HCT116 (cell line): ENCODE measurements around the gene CCDC40. TPM values are rescaled to one million over a fixed set of nuclear protein-coding genes. Genes with fewer than 3 reads are reported as not detected.

ENCODE experiments used
- ATAC-seq: fragments of 200-7000 bp; cut with Tn5 transposase; 2 replicates; pipeline ENCODE4 v1.9.1; 2020; ENCODE audit warnings: mild to moderate bottlenecking, moderate library complexity
- BruUV-seq: library from RNA; stranded (reverse); fragments of 400-500 nt; replicated peaks from 2 replicates; lab custom pipeline; 2021; lab: Mats Ljungman, UMichigan
- CTCF ChIA-PET: fragments of 300-600 bp; sonication (Branson Sonifier 250); formaldehyde crosslinking; loops from one replicate; lab custom pipeline; 2021; ENCODE audit warnings: antibody characterized with exemption; lab: Charles Lee
- POLR2A ChIA-PET: fragments of 300-600, 350-600 bp; sonication (Branson Sonifier 250); formaldehyde crosslinking; loops from one replicate; lab custom pipeline; 2021; ENCODE audit warnings: antibody characterized with exemption; lab: Charles Lee
- RAD21 ChIA-PET, 2 experiments: fragments of 300-600 bp; sonication (Branson Sonifier 250); formaldehyde crosslinking; loops; one replicate each; lab custom pipeline; 2023; ENCODE audit warnings: low total read pairs in 2 of 2; ENCODE audit not compliant: uncharacterized antibody in 2 of 2, unreplicated experiment in 2 of 2, low non-redundant PET in 1 of 2; lab: Charles Lee
- DNase-seq: peaks from one replicate; pipeline ENCODE4 v3.0.0-alpha.2; 2010; ENCODE audit warnings: low read depth, low spot score
- H2AFZ ChIP-seq: fragments of 200-600 bp; shearing (Covaris generic), sonication (generic); 2 replicates; pipeline ENCODE4 v1.6.1; 2017; ENCODE audit warnings: low read depth, mixed run types, mixed read lengths, antibody characterized with exemption, low read length; ENCODE audit not compliant: poor library complexity, severe bottlenecking
- H3K27ac ChIP-seq: 2 replicates; pipeline ENCODE4 v1.5.1; 2012; ENCODE audit warnings: low read depth, low read length
- H3K27me3 ChIP-seq: fragments of 200-600 bp; sonication (generic); 2 replicates; pipeline ENCODE4 v1.6.1; 2016; ENCODE audit warnings: mixed run types, low read length, mixed read lengths; ENCODE audit not compliant: insufficient read depth
- H3K36me3 ChIP-seq, 2 experiments: fragments of 200-500 bp in 1 of 2; fragments of 200-600 bp in 1 of 2; sonication (Bioruptor generic) in 1 of 2; sonication (generic) in 1 of 2; 2 replicates each; pipeline versions ENCODE4 v1.5.1 to v1.6.1; 2014 to 2016; ENCODE audit warnings: low read length in 2 of 2, inconsistent platforms in 1 of 2, mixed read lengths in 1 of 2, mixed run types in 1 of 2; ENCODE audit not compliant: insufficient read depth in 2 of 2, control insufficient read depth in 1 of 2
- H3K4me1 ChIP-seq, 2 experiments: fragments of 200-600 bp in 1 of 2; sonication (generic) in 1 of 2; 2 replicates each; pipeline versions ENCODE4 v1.5.1 to v1.6.1; 2012 to 2017; ENCODE audit warnings: low read length in 2 of 2, inconsistent platforms in 1 of 2, mild to moderate bottlenecking in 1 of 2, mixed read lengths in 1 of 2, mixed run types in 1 of 2, moderate library complexity in 1 of 2; ENCODE audit not compliant: insufficient read depth in 2 of 2, control insufficient read depth in 1 of 2
- H3K4me2 ChIP-seq: fragments of 200-600 bp; sonication (generic); 2 replicates; pipeline ENCODE4 v1.6.1; 2017; ENCODE audit warnings: mixed run types, low read length, mixed read lengths
- H3K4me3 ChIP-seq, 2 experiments: fragments of 200-600 bp in 1 of 2; sonication (generic) in 1 of 2; replicated peaks in 1 of 2; 2 replicates each; pipeline ENCODE4 v1.5.1; 2011 to 2016; ENCODE audit warnings: low read length in 2 of 2, control low read depth in 1 of 2, low read depth in 1 of 2, mild to moderate bottlenecking in 1 of 2, mixed read lengths in 1 of 2, mixed run types in 1 of 2
- H3K79me2 ChIP-seq: fragments of 200-600 bp; sonication (generic); 2 replicates; pipeline ENCODE4 v1.6.1; 2017; ENCODE audit warnings: mild to moderate bottlenecking, mixed run types, low read length, moderate library complexity, mixed read lengths; ENCODE audit not compliant: insufficient read depth
- H3K9ac ChIP-seq: fragments of 200-600 bp; sonication (generic); 2 replicates; pipeline ENCODE4 v1.6.1; 2016; ENCODE audit warnings: low read length, mixed read lengths
- H3K9me2 ChIP-seq: fragments of 200-600 bp; sonication (generic), shearing (Covaris generic); 2 replicates; pipeline ENCODE4 v1.6.1; 2017; ENCODE audit warnings: mixed run types, mild to moderate bottlenecking, moderate library complexity; ENCODE audit not compliant: insufficient read depth
- H3K9me3 ChIP-seq, 2 experiments: fragments of 200-500 bp in 1 of 2; fragments of 200-600 bp in 1 of 2; sonication (Bioruptor generic) in 1 of 2; sonication (generic) in 1 of 2; 2 replicates each; pipeline ENCODE4 v1.6.1; 2014 to 2017; ENCODE audit warnings: low read length in 2 of 2, mixed read lengths in 2 of 2, inconsistent platforms in 1 of 2, low read depth in 1 of 2, mild to moderate bottlenecking in 1 of 2, mixed run types in 1 of 2, moderate library complexity in 1 of 2; ENCODE audit not compliant: control insufficient read depth in 1 of 2, insufficient read depth in 1 of 2
- H4K20me1 ChIP-seq: fragments of 200-600 bp; sonication (generic), shearing (Covaris generic); 2 replicates; pipeline ENCODE4 v1.6.1; 2017; ENCODE audit warnings: mixed run types, mild to moderate bottlenecking, moderate library complexity; ENCODE audit not compliant: insufficient read depth
- CEBPB ChIP-seq: IDR thresholded peaks from 2 replicates; pipeline ENCODE4 v1.6.1; 2012; ENCODE audit warnings: low read depth
- EGR1 ChIP-seq: IDR thresholded peaks from 2 replicates; pipeline ENCODE4 v1.6.1; 2012; ENCODE audit warnings: low read depth
- EZH2phosphoT487 ChIP-seq: fragments of 200-600 bp; IDR thresholded peaks from 2 replicates; pipeline ENCODE4 v1.6.1; 2018; ENCODE audit warnings: antibody characterized with exemption, borderline replicate concordance
- RAD21 ChIP-seq: IDR thresholded peaks from 2 replicates; pipeline ENCODE4 v1.6.1; 2012; ENCODE audit warnings: low read depth, mild to moderate bottlenecking
- intact Hi-C: fragments of 100-400 bp; cut with micrococcal nuclease; formaldehyde crosslinking; loops from 2 replicates; pipeline ENCODE4 v1.10.0; 2022
- total RNA-seq: library from RNA; stranded (reverse); gene quantifications from one replicate; pipeline ENCODE4 v1.2.1, GENCODE V29; 2021; ENCODE audit not compliant: unreplicated experiment
- TF ChIP-seq, protein P1 (sequence below): IDR thresholded peaks from 2 replicates; pipeline ENCODE4 v1.6.1; 2012; ENCODE audit warnings: low read depth
- TF ChIP-seq, protein P2 (sequence below): IDR thresholded peaks from 2 replicates; pipeline ENCODE4 v1.6.1; 2012
- TF ChIP-seq, protein P3 (sequence below): IDR thresholded peaks from 2 replicates; pipeline ENCODE4 v1.6.1; 2011; ENCODE audit warnings: mild to moderate bottlenecking, low read length, moderate library complexity; ENCODE audit not compliant: insufficient replicate concordance; ENCODE audit errors: extremely low read depth
- TF ChIP-seq, protein P4 (sequence below): IDR thresholded peaks from 2 replicates; pipeline ENCODE4 v1.6.1; 2012

Gene CCDC40
- total RNA-seq, 1 experiment from 2014 or later = 10.3 TPM

DNA sequence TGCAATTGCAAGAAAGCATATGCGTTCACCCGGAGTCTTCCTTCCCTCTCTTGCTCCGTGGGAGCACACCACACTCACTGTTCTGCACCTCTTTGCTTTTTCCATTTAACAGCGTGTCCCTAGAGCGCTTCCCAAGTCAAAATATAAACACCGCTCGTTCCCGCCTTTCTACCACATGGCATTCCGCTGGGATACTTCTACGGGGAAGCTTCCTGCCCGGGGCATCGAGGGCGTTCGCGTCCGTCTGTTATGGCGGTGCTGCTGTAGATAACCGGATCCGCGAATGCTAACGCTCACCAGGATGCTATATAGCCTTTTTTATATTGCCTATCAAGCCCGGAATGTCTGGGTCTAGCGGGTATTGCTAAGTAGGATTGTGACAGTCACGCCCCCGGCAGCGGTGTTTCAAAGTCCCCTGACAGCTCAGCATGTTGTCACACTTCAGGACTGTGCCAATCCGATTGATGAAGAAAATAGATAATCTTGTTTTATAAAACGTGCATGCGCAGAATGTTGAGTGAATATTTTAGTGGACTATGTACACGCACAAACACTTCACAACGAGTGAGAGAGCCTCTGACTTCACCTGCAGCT is 31.0 kb downstream of the CCDC40 start:
- intact Hi-C loops = no loop called here
- Histone ChIP-seq H3K4me1 (peaks cover 10 to 13% of the 10 kb centered on the region in 2 experiments), H2AFZ (no peak overlapping the region), H4K20me1 (no peaks in the 10 kb centered on the region), H3K4me3 (no peak overlapping the region), H3K36me3 (no peaks in the 10 kb centered on the region), H3K27ac (no peak overlapping the region), H3K9me3 (no peaks in the 10 kb centered on the region), H3K27me3 (no peaks in the 10 kb centered on the region), H3K9me2 (no peaks in the 10 kb centered on the region), H3K79me2 (no peaks in the 10 kb centered on the region), H3K9ac (no peak overlapping the region), H3K4me2 (no peak overlapping the region)
- TF ChIP-seq RAD21 (no peak), EZH2phosphoT487 (no peak), CEBPB (no peak), EGR1 (no peak)
- TF ChIP-seq, protein P1, sequence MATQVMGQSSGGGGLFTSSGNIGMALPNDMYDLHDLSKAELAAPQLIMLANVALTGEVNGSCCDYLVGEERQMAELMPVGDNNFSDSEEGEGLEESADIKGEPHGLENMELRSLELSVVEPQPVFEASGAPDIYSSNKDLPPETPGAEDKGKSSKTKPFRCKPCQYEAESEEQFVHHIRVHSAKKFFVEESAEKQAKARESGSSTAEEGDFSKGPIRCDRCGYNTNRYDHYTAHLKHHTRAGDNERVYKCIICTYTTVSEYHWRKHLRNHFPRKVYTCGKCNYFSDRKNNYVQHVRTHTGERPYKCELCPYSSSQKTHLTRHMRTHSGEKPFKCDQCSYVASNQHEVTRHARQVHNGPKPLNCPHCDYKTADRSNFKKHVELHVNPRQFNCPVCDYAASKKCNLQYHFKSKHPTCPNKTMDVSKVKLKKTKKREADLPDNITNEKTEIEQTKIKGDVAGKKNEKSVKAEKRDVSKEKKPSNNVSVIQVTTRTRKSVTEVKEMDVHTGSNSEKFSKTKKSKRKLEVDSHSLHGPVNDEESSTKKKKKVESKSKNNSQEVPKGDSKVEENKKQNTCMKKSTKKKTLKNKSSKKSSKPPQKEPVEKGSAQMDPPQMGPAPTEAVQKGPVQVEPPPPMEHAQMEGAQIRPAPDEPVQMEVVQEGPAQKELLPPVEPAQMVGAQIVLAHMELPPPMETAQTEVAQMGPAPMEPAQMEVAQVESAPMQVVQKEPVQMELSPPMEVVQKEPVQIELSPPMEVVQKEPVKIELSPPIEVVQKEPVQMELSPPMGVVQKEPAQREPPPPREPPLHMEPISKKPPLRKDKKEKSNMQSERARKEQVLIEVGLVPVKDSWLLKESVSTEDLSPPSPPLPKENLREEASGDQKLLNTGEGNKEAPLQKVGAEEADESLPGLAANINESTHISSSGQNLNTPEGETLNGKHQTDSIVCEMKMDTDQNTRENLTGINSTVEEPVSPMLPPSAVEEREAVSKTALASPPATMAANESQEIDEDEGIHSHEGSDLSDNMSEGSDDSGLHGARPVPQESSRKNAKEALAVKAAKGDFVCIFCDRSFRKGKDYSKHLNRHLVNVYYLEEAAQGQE = no peak
- TF ChIP-seq, protein P2, sequence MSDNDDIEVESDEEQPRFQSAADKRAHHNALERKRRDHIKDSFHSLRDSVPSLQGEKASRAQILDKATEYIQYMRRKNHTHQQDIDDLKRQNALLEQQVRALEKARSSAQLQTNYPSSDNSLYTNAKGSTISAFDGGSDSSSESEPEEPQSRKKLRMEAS = no peak
- TF ChIP-seq, protein P3, sequence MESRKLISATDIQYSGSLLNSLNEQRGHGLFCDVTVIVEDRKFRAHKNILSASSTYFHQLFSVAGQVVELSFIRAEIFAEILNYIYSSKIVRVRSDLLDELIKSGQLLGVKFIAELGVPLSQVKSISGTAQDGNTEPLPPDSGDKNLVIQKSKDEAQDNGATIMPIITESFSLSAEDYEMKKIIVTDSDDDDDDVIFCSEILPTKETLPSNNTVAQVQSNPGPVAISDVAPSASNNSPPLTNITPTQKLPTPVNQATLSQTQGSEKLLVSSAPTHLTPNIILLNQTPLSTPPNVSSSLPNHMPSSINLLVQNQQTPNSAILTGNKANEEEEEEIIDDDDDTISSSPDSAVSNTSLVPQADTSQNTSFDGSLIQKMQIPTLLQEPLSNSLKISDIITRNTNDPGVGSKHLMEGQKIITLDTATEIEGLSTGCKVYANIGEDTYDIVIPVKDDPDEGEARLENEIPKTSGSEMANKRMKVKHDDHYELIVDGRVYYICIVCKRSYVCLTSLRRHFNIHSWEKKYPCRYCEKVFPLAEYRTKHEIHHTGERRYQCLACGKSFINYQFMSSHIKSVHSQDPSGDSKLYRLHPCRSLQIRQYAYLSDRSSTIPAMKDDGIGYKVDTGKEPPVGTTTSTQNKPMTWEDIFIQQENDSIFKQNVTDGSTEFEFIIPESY = no peak
- TF ChIP-seq, protein P4, sequence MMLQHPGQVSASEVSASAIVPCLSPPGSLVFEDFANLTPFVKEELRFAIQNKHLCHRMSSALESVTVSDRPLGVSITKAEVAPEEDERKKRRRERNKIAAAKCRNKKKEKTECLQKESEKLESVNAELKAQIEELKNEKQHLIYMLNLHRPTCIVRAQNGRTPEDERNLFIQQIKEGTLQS = no peak
- no peak for ATAC-seq
- no peak for DNase-seq
- ChIA-PET CTCF (no interaction called here), POLR2A (no interaction called here), RAD21 (no interaction called here)
- no TSS peak for BruUV-seq
